Stimulated activated CD8-positive, alpha-beta memory T cell treated with anti-CD3 and anti-CD28 coated beads, Interleukin-7, amount 100 ng/mL, for 4 hours (primary cell): Measurements from ENCODE around the gene HIVEP3.

ENCODE experiments used
- DNase-seq, 2 donors: peaks; one replicate each; pipeline ENCODE4 v3.0.0-alpha.2; 2020; ENCODE audit warnings: low read depth in 2 of 2

HIVEP3 gene

GRCh38 chr1:41652384-41653265, 266.1 kb downstream of the HIVEP3 start:
- no peak for DNase-seq

- peak in 1 of 2 donors; percentile 49 for DNase-seq
Measured at GRCh38 chr1:41650028-41650880, 268.5 kb downstream of the HIVEP3 start.

- DNase-seq, result no peak
Measured at GRCh38 chr1:41649396-41650027, 269.2 kb downstream of the HIVEP3 start.

GRCh38 chr1:41648844-41649243, 269.9 kb downstream of the HIVEP3 start:
- no peak for DNase-seq

- DNase-seq, result no peak
Measured at GRCh38 chr1:41648230-41648629, 270.5 kb downstream of the HIVEP3 start.

GRCh38 chr1:41647221-41648135, 271.2 kb downstream of the HIVEP3 start:
- no peak for DNase-seq

GRCh38 chr1:41646186-41646585, 272.5 kb downstream of the HIVEP3 start:
- no peak for DNase-seq

- DNase-seq, result no peak
Measured at GRCh38 chr1:41645062-41645461, 273.7 kb downstream of the HIVEP3 start.

- no peak for DNase-seq
Measured at GRCh38 chr1:41642922-41643821, 275.6 kb downstream of the HIVEP3 start.

GRCh38 chr1:41641941-41642527, 276.7 kb downstream of the HIVEP3 start:
- DNase-seq, result no peak

GRCh38 chr1:41641475-41641814, 277.3 kb downstream of the HIVEP3 start:
- no peak for DNase-seq

GRCh38 chr1:41640756-41641474, 277.8 kb downstream of the HIVEP3 start:
- DNase-seq, result no peak

GRCh38 chr1:41640141-41640751, 278.5 kb downstream of the HIVEP3 start:
- no peak for DNase-seq

- DNase-seq, result peak; percentile 55 to 64
Measured at GRCh38 chr1:41639332-41639936, 279.3 kb downstream of the HIVEP3 start.

GRCh38 chr1:41638086-41639024, 280.4 kb downstream of the HIVEP3 start:
- DNase-seq, result no peak

GRCh38 chr1:41637367-41637766, 281.4 kb downstream of the HIVEP3 start:
- no peak for DNase-seq

- DNase-seq, result no peak
Measured at GRCh38 chr1:41633764-41634163, 285.0 kb downstream of the HIVEP3 start.
